ENCODE data around the gene HOMER1.
"Not testable (repeated sequence)": the region's sequence is repeated elsewhere in the genome, so short reads cannot be mapped to it uniquely, and the experiment has no call there.

HOMER1 gene

DNA sequence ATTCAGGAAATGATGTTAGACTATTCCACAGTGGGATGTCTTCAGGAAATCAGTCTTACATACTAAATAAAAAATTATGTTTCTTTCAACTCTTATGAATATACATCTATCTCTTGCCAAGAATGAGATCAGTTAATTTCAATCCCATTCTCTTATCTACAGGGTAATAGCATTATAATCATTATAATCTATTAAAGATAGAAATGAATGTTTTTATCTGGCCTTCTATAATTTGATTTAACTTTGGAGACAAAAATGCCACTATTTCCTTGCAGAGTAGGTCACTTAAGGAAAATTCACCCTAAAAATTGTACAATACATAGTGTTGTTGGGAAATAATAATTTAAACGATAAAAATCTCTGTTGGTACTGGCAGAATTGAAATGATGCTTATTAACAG lies 96.4 kb downstream of the HOMER1 start:
- no peak for DNase-seq (ENCODE audit: low spot score)

DNA sequence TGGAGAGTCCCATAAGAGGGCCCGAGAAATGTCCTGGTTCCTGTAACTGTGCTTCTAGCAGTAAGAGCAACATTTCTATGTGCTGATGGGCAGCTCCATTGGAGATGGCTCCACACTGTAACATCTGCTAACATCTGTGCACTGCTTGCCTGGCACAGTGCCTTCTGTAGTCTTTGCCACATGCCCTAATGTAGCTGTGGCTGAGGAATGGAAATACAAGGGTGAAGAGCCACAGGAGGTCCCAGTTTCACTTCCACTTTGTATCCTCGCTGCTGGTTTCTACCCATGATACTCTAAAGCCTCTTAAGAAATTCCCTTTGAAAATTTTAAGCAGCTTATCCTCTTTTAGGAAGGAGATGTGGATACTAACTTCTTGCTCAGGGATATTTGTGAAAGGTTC lies 97.4 kb downstream of the HOMER1 start:
- DNase-seq (ENCODE audit: low spot score): no peak

DNA sequence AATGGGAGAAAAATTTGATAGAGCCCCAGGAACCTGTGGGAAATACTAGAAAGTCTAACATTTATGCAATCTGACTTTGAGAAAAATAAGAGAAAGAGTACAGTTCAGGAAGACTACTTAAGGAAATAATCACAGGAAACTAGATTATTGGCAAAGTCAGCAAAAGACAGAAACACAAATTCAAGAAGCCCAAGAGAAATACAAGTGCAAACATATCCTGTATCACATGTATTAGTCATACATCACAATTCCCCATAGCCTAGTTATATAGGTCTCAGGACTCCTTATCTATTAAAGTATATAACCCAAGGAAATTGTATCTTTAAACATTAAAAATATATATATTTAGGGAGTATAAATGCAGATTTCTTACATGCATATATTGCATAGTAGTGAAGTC lies 100.8 kb downstream of the HOMER1 start:
- DNase-seq (ENCODE audit: low spot score): no peak

DNA sequence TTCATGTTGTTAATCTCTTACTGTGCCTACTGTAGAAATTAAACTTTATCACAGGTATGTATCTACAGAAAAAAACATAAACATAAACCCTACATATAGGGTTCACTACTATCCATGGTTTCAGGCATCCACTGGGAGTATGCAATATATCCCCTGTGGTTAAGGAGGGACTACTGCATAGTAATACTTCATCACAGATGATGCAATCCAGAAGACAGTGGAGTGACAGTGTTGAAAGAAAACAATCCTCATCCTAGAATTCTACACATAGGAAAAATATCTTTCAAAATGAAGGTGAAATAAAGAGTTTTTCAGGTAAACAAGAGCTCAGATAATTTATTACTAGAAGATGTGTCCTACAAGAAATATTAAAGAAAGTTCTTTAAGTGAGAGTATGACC lies 105.9 kb downstream of the HOMER1 start:
- DNase-seq (ENCODE audit: low spot score): no peak

DNA sequence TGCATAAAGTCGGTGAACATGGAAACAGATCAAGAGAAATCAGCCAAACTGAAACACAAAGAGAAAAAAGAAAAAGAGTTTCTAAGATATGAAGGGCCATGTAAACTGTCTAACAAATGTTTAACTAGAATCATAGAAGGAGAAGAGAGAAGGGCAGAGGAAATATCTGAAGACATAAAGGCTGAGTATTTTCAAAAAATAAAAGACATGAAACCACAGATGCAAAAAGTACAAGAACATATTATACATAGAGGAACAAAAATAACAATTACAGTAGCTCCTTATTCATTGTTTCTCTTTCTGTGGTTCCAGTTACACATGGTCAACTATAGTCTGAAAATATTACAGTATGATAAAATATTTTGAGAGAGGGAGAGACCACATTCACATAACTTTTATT lies 106.3 kb downstream of the HOMER1 start:
- DNase-seq (ENCODE audit: low spot score): no peak

DNA sequence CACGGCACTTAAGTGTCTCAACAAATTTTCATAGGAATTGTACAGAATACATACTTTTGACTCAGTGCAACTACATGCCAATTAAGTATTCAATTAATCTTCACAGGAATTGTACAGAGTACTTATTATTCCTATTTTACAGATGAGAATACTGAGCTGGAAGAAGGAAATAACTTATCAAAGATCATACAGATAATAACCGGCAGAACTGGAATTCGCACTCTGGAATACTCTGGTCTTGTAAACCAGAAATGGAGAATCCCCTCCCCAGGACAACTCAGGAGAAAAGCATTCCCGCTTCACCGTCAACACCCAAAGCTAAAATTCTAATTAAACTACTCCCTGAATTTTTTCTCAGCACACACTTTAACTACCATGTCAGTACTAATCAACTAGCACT lies 112.7 kb downstream of the HOMER1 start:
- DNase-seq (ENCODE audit: low spot score): no peak

DNA sequence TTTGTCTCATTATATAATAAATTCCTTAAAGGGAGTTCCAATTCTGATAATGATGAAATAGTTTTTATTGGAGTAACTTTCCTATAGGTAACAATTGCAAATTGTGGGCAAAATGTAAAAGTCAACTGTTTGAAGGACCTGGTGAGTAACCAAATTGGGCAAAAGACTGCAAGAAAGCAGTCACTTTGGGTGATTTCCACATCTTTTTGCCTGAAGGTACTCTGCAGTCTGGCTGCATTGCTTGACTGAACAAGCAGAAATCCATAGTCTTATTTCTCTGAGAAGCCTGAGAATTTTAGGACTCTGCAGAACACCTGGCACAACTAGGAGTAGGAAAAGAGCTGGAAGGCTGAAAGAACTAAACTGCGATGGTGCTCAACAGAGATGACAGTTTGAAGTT lies 114.9 kb downstream of the HOMER1 start:
- DNase-seq (ENCODE audit: low spot score): no peak

DNA sequence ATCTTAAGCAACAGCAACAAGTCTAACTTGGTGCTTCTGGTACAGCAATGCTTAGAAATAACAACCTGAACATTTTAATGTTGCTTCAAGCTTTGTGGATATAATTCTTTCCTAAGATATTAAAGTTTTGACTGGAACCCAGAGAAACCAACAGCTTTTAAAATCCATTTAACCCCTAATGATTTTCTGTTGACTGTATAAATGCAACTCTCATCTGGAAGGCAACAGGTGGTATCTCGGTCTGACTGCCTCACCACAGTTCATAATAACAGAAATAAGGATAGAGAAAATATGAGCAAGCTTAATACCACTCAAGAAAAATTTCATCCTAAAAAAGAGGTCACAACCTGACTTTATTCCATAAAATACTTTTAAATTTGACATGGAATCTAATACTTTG lies 116.9 kb downstream of the HOMER1 start:
- no peak for DNase-seq (ENCODE audit: low spot score)

DNA sequence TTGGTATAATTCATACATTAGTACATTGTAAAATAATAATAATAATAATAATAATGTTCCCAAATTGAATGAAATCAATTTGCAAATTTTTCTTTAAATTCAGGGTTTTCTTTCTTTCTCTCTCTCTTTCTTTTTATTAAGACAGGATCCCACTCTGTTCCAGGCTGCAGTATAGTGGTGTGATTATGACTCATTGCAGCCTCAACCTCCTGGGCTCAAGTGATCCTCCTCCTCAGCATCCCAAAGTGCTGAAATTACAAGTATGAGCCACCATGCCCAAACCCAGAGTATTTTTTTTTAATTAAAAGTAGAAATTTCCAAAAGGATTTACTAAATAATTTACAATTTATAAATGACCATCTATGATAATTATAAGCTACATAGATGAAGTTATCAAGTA lies 117.7 kb downstream of the HOMER1 start:
- no peak for DNase-seq (ENCODE audit: low spot score)

DNA sequence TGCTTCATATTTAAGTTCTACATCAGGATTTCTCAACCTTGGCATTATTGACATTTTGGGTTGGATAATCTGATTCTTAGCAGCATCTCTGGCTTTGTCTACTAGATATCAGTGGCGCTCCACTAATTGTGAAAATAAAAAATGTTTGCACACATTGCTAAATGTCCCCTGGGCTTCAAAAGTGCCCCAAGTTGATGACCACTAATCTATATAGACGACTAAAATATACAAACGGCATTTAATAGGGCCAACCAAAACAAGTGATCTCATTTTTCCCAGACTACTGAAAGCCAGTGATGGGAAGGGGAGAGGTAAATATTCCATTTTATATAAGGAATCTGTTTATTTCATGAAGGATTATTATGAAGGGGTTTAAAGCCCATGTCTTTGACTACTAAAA lies 118.6 kb downstream of the HOMER1 start:
- DNase-seq (ENCODE audit: low spot score): no peak

DNA sequence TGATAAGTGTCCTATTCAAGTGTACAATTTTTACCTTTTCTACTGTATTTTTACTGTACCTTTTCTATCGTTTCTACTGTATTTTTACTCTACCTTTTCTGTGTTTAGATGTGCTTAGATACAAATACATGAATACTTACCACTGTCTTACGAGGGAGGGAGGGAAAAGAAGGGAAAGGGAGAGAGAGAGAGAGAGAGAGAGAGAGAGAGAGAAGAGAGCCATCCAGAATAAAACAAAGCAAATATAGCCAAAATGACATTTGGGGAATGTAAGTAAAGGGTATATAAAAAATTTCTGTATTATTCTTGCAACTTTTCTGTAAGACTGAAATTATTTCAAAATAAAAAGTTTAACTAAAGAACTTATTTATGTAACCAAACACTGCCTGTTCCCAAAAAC lies 121.2 kb downstream of the HOMER1 start:
- DNase-seq (ENCODE audit: low spot score): no peak

DNA sequence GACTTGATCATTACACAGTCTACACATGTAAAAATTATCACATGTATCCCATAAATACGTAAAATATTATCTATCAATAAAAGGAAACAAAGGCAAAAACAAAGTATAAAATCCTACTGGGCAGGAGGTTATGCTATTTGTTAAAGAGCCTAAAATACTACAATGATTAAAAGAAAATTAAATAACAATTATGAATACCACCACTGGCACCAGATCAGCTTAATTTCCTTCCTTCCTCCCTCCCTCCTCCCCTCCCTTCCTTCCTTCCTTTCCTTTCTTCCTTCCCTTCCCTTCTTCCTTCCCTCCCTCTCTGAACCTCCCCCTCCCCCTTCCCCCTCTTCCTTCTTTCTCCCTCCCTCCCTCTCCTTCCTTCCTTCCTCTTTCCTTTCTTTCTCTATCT lies 127.3 kb downstream of the HOMER1 start:
- DNase-seq (ENCODE audit: low spot score): no peak

DNA sequence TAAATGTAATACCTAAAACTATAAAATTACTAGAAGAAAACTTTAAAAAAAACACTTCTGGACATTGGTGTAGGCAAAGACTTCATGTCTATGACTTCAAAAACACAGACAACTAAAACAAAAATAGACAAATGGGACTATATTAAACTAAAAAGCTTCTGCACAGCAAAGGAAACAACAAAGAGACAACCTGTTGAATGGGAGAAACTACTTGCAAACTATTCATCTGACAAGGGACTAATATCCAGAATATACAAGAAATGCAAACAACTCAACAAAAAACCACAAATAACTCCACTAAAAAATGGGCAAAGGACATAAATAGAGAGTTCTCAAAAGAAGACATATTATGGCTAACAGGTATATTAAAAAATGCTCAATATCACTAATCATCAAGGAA lies 128.8 kb downstream of the HOMER1 start:
- not testable (repeated sequence) for DNase-seq (ENCODE audit: low spot score)

DNA sequence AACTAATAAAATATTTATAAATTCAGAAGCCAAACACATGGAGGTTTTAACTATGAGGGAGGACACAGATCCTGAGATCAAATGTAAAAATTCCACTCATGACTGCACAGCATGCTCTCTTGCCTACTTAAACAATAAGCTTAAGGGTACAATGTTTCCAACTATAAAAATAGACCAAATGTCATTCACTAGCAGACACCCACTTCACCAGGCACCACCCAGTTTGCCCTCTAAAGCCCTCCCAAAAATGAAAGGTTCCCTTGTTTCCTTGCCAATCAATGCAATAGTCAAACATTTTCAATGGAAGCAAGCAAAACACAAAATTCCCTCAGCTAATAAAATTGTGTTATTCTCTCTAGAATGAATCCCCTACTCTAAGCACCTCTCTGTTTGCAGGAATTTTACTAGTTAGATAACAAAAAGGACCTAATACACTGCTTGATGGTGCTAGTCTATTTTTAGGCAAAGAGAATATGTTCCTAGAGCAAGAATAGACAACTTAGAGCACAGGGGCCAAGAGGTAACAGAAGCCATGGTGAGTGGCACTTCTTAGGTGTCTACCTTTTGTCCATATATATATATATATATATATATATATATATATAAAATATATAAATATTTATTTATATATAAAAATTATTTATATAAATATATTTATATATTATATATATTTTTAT lies 135.3 kb downstream of the HOMER1 start:
- no peak for DNase-seq (ENCODE audit: low spot score)

DNA sequence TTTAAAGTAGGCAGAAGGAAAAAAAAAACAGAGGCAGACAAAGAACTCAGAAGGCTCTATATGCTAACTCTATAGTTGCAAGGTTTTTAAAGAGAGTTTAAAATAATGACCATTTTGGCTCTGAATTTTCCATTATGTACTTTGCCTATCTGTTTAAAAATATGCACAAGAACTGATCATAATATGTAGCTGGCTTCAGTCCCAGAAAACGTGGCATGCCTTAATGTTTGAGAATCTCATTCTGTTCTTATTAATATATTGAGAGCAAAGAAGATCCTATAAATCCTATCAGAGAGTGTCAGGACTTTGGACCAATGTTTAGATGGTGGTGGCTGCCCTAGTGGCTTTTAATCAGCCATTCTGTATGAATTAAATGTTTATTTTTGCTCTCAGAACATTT lies 156.5 kb downstream of the HOMER1 start:
- no peak for DNase-seq (ENCODE audit: low spot score)

DNA sequence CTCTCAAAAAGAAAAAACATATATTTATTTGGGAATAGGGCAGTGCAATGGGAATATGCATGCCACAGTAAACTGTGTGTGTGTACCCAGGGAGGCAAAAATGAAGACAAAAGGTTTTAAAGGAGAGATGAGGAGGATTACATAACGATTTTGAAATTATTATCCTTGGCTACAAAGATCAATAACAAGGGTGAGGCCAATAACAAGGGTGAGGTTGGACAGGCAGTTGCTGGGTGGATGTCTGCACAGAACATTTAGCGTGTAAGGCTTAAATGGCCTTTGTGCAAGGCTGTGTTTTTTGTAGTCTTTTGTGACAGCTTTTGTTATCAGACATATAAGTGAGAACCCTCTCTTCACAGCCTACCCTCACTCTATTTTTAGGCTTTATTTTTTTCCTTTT lies 164.1 kb downstream of the HOMER1 start:
- no peak for DNase-seq (ENCODE audit: low spot score)

DNA sequence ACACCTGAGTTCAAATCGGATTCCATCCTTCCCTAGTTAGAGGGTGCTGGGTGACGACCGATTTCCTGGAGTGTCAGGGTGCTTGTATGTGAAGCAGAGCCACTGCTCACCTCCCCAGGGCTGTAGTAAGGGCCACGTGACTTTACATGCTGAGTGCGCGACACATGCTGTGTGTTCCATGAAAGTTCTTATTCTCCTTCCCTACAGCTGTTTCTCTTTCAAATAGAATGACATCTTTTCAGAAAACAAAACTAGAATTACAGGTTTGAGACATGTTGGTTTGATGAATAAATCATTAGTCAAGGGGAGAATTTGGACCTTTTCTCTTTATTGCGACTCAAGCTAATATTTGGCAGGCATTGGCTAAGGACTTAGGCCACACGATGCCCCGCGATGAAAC lies 164.9 kb downstream of the HOMER1 start:
- DNase-seq (ENCODE audit: low spot score): no peak

DNA sequence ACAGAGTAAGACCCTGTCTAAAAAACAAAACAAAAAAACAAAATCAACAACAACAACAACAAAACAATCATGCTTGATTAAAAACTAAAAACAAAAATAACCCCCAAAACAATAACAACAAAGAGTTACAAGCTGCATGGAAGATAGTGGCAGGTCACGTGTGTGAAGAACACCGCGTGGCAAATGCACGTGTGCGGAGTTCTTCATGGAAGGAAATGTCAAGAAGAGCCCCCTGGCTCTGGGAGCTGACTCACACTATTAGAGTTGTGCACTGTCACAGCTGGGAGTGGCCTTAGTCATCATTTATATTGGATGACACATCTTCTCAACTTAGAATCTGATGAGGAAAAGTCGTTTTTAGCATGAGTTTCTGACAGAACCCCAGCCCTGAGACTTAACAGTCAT lies 167.5 kb downstream of the HOMER1 start:
- peak; percentile 52 for DNase-seq (ENCODE audit: low spot score)

DNA sequence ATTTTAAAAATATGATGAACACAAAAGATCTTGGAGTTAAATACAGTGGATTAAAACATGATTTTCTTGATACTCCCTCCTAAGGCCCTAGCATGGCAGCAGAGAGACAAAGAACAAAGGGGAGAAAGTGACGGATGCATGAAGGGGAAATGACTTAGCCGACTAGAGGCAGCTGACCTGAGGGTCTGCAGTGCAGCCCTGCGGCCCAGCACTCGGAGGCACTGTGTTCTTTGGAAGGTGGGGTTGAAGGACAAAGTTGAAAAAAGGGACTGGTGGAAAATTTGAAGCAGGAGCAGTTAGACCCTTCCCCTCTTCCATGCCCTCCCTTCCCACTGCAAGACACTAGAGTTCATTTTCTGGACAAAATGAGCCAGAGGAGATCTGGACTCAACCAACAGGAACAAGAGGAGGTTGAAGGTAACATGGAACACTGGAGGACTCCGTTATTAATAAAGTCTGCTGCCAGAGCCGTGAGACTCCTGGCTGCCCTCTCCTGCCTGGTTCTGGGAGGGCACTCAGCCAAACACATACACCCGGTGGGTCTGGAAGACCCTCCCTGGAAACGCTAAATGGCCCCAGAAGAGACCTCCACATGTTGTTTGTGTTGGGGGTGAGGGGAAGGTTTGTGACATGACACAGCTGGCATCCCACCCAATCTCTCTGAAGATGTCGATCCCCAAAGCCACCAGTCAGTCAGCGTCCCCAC lies 179.9 kb downstream of the HOMER1 start:
- DNase-seq (ENCODE audit: low spot score): no peak

DNA sequence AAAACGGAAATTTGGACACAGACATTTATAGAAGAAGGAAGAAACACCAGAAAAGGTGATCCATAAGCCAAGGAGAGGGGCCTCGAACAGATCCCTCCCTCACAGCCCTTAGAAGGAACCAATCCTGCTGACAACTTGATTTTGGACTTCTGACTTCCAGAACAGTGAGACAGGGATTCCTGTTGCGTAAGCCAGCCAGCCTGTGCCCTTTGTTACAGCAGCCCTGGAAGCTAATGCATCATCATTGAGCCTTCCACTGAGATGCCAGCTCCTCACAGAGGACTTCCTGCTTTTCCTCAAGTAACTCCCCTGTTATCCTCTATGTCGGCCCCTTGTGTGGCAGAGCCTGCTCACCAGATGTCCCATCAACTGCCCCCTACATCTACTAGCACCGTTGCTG lies 183.9 kb downstream of the HOMER1 start:
- DNase-seq (ENCODE audit: low spot score): no peak

DNA sequence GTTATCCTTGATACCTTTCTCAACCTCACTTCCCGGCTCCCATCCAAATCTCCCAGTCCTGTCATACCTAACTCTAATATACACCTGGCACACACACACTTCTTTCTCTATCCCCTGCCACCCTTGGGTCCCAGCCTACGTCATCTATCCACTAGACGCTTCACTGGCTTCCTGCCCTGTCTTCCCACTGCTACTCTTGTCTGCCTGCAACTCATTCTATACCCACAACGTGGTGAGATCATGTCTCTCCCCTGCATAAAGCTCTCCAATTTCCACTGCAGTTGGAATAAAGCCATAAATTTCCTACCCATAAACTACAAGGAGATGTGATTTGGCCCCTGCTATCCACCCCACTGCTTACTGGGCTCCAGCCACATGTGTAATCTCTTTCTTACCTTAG lies 184.5 kb downstream of the HOMER1 start:
- DNase-seq (ENCODE audit: low spot score): no peak

All from kidney capillary endothelial cell (primary cell).